Measurements from ENCODE around the gene SORBS1. TPM values are rescaled to one million over a fixed set of nuclear protein-coding genes. Genes with fewer than 3 reads are reported as not detected.

SORBS1 gene
- total RNA-seq, 4 donors from 2014 or later, result 23.3 to 359 (median 72.2) TPM

- H3K9me3 ChIP-seq, result no peaks in the 10 kb centered on the region
- H3K36me3 ChIP-seq, result peaks cover 0 to 9% (median 0%) of the 10 kb centered on the region in 3 donors
- H3K27ac ChIP-seq, result peak overlapping the region; percentile 72 to 89 (median 81)
- H3K27me3 ChIP-seq, result no peaks in the 10 kb centered on the region
- peaks cover 0 to 47% (median 16%) of the 10 kb centered on the region in 3 donors for H3K4me1 ChIP-seq
- H3K4me3 ChIP-seq, result no peak overlapping the region
- WGBS, 2 donors, result 36 to 37% methylated on average over 9 to 12 of the region's 12 CpGs
- intact Hi-C loops (cut with DNase I), result no loop called here
- DNase-seq, result peak; percentile 19
- TF ChIP-seq CTCF (IDR thresholded peaks at IDR 0.05), result no peak
- TF ChIP-seq POLR2A (IDR thresholded peaks at IDR 0.05), result no peak
Measured at GRCh38 chr10:95333997-95334804, 227.0 kb downstream of the SORBS1 start.

- WGBS, 2 donors, result 88 to 92% methylated on average over 2 to 4 of the region's 4 CpGs
- TF ChIP-seq POLR2A (IDR thresholded peaks at IDR 0.05), result no peak
- TF ChIP-seq CTCF (IDR thresholded peaks at IDR 0.05), result no peak
- no peak for DNase-seq
- Histone ChIP-seq H3K27me3 (no peaks in the 10 kb centered on the region), H3K4me3 (no peak overlapping the region), H3K4me1 (peaks cover under 1 to 51% (median 18%) of the 10 kb centered on the region in 3 donors), H3K27ac (peak overlapping the region in 3 of 4 donors; percentile 49 to 82 (median 80)), H3K36me3 (no peaks in the 10 kb centered on the region), H3K9me3 (no peaks in the 10 kb centered on the region)
- intact Hi-C loops (cut with DNase I), result no loop called here
Measured at GRCh38 chr10:95332666-95333249, 228.4 kb downstream of the SORBS1 start.

GRCh38 chr10:95331596-95332130 is 229.5 kb downstream of the SORBS1 start:
- Histone ChIP-seq H3K27me3 (no peaks in the 10 kb centered on the region), H3K4me1 (peaks cover 4 to 62% (median 25%) of the 10 kb centered on the region in 3 donors), H3K36me3 (no peaks in the 10 kb centered on the region), H3K4me3 (no peak overlapping the region), H3K27ac (peak overlapping the region in 3 of 4 donors; percentile 30 to 80 (median 45)), H3K9me3 (no peaks in the 10 kb centered on the region)
- intact Hi-C loops (cut with DNase I), result no loop called here
- WGBS, 2 donors, result 88 to 93% methylated on average over 3 of the region's 3 CpGs
- no peak for DNase-seq
- no peak for TF ChIP-seq POLR2A (IDR thresholded peaks at IDR 0.05)
- no peak for TF ChIP-seq CTCF (IDR thresholded peaks at IDR 0.05)

GRCh38 chr10:95330966-95331453 is 230.2 kb downstream of the SORBS1 start:
- 67 to 73% methylated on average over 1 of the region's 1 CpG for WGBS, 2 donors
- no peaks in the 10 kb centered on the region for H3K9me3 ChIP-seq
- H3K4me1 ChIP-seq, result peaks cover 4 to 57% (median 21%) of the 10 kb centered on the region in 3 donors
- peak overlapping the region in 3 of 4 donors; percentile 30 to 80 (median 45) for H3K27ac ChIP-seq
- H3K4me3 ChIP-seq, result no peak overlapping the region
- no peak for TF ChIP-seq CTCF (IDR thresholded peaks at IDR 0.05)
- TF ChIP-seq POLR2A (IDR thresholded peaks at IDR 0.05), result no peak
- intact Hi-C loops (cut with DNase I), result no loop called here
- DNase-seq, result no peak
- no peaks in the 10 kb centered on the region for H3K36me3 ChIP-seq
- H3K27me3 ChIP-seq, result no peaks in the 10 kb centered on the region

GRCh38 chr10:95329296-95329695 is 231.9 kb downstream of the SORBS1 start:
- no peaks in the 10 kb centered on the region for H3K36me3 ChIP-seq
- 53 to 61% methylated on average over 9 of the region's 9 CpGs for WGBS, 2 donors
- peaks cover 4 to 40% (median 9%) of the 10 kb centered on the region in 3 donors for H3K4me1 ChIP-seq
- H3K9me3 ChIP-seq, result no peaks in the 10 kb centered on the region
- no peaks in the 10 kb centered on the region for H3K27me3 ChIP-seq
- peak overlapping the region; percentile 2 to 53 (median 19) for H3K27ac ChIP-seq
- no peak for DNase-seq
- no peak overlapping the region for H3K4me3 ChIP-seq
- TF ChIP-seq POLR2A (IDR thresholded peaks at IDR 0.05) (no peak), CTCF (IDR thresholded peaks at IDR 0.05) (no peak)
- intact Hi-C loops (cut with DNase I), result no loop called here
